Panc1 (cell line): ENCODE data around the gene EYA2. TPM values are rescaled to one million over a fixed set of nuclear protein-coding genes. Genes with fewer than 3 reads are reported as not detected.

Source experiments
- ATAC-seq: fragments of 200-7000 bp; cut with Tn5 transposase; 2 replicates; pipeline ENCODE4 v1.9.1; 2020; ENCODE audit warnings: mild to moderate bottlenecking, moderate library complexity
- BruUV-seq: library from RNA; stranded (reverse); fragments of 400-500 nt; replicated peaks from 2 replicates; lab custom pipeline; 2021; lab: Mats Ljungman, UMichigan
- CTCF ChIA-PET: fragments of 300-600 bp; sonication (Branson Sonifier 250); formaldehyde crosslinking; loops from one replicate; lab custom pipeline; 2022; ENCODE audit warnings: antibody characterized with exemption; lab: Charles Lee
- POLR2A ChIA-PET: fragments of 300-600 bp; sonication (Branson Sonifier 250); formaldehyde crosslinking; loops from one replicate; lab custom pipeline; 2022; ENCODE audit warnings: antibody characterized with exemption; lab: Charles Lee
- DNase-seq: peaks from one replicate; pipeline ENCODE4 v3.0.0-alpha.2; 2010; ENCODE audit warnings: low read depth, low spot score
- H3K27ac ChIP-seq: 2 replicates; pipeline ENCODE4 v1.5.1; 2011; ENCODE audit warnings: mild to moderate bottlenecking, low read length, inconsistent platforms
- H3K27me3 ChIP-seq: fragments of 200-500 bp; sonication (Bioruptor generic); 2 replicates; pipeline ENCODE4 v1.6.0; 2014; ENCODE audit warnings: low read length, inconsistent platforms; ENCODE audit not compliant: control insufficient read depth, insufficient read depth
- H3K36me3 ChIP-seq: fragments of 200-500 bp; sonication (Bioruptor generic); 2 replicates; pipeline ENCODE4 v1.5.1; 2014; ENCODE audit warnings: inconsistent platforms, mild to moderate bottlenecking, low read length, moderate library complexity; ENCODE audit not compliant: control insufficient read depth, insufficient read depth
- H3K4me1 ChIP-seq: 2 replicates; pipeline ENCODE4 v1.5.1; 2011; ENCODE audit warnings: inconsistent platforms, mild to moderate bottlenecking, low read length, moderate library complexity; ENCODE audit not compliant: control insufficient read depth, insufficient read depth
- H3K4me3 ChIP-seq, 2 experiments: 2 replicates each; pipeline ENCODE4 v1.5.1; 2011 to 2012; ENCODE audit warnings: low read depth in 2 of 2, low read length in 2 of 2, mild to moderate bottlenecking in 2 of 2, inconsistent platforms in 1 of 2, moderate library complexity in 1 of 2
- H3K9me3 ChIP-seq: fragments of 200-500 bp; sonication (Bioruptor generic); 2 replicates; pipeline ENCODE4 v1.5.1; 2014; ENCODE audit warnings: low read depth, mild to moderate bottlenecking, inconsistent platforms, low read length, moderate library complexity; ENCODE audit not compliant: control insufficient read depth, insufficient read depth
- POLR2AphosphoS5 ChIP-seq: IDR thresholded peaks from 2 replicates; pipeline ENCODE4 v1.6.1; 2012; ENCODE audit warnings: mild to moderate bottlenecking, low read depth, low read length, moderate library complexity
- SIN3A ChIP-seq: IDR thresholded peaks from 2 replicates; pipeline ENCODE4 v1.6.1; 2012; ENCODE audit warnings: low read depth, mild to moderate bottlenecking, low read length, moderate library complexity, borderline replicate concordance; ENCODE audit not compliant: insufficient read depth
- TCF7L2 ChIP-seq: IDR thresholded peaks from 2 replicates; pipeline ENCODE4 v1.6.1; 2011; ENCODE audit warnings: mild to moderate bottlenecking, low read depth, low read length, inconsistent platforms
- in situ Hi-C: cut with HindIII; loops from 2 replicates; pipeline ENCODE4 v1.10.0; 2016; ENCODE audit warnings: low sequenced_read_pairs, low pct_unique_long_range_greater_than_20kb
- intact Hi-C: fragments of 100-400 bp; cut with micrococcal nuclease; formaldehyde crosslinking; loops from one replicate; pipeline ENCODE4 v1.10.0; 2022; ENCODE audit not compliant: unreplicated experiment
- total RNA-seq: library from RNA; stranded (reverse); gene quantifications from one replicate; pipeline ENCODE4 v1.2.1, GENCODE V29; 2021; ENCODE audit not compliant: unreplicated experiment
- TF ChIP-seq, protein P1 (sequence below): fragments of 450-650 bp; IDR thresholded peaks from 2 replicates; pipeline ENCODE4 v1.5.1; 2017; ENCODE audit warnings: mild to moderate bottlenecking
- TF ChIP-seq, protein P2 (sequence below), 2 experiments: IDR thresholded peaks; 2 replicates each; pipeline ENCODE4 v1.6.1; 2011 to 2012; ENCODE audit warnings: low read depth in 2 of 2, control low read depth in 1 of 2, low read length in 1 of 2, mild to moderate bottlenecking in 1 of 2, moderate library complexity in 1 of 2; ENCODE audit not compliant: insufficient read depth in 1 of 2

Gene EYA2
- total RNA-seq, 1 experiment from 2014 or later = 1.9 TPM

DNA sequence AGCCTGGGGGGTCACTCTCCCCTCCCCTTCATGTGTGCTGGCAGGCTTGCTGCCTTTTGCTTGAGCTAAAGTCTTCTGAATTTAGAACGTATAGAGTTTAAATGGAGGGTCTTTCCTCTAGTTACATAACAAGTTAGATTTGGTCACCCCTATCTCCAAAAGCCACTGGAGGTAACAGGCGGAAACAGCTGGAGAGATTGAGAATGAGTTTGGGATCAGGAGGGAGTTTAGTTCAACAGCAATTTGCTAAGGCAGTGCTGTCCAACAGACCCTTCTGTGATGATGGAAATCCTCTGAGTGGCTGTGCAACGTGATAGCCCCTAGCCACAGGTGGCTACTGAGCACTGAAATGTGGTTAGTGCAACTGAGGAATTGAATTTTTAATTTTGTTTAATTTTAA lies 132.8 kb downstream of the EYA2 start:
- no TSS peak for BruUV-seq
- ATAC-seq = no peak
- POLR2A ChIA-PET = no interaction called here

GRCh38 chr20:47028487-47028886 lies 133.8 kb downstream of the EYA2 start:
- ChIA-PET CTCF (no interaction called here), POLR2A (no interaction called here)
- no peaks in the 10 kb centered on the region for H3K36me3 ChIP-seq
- no peak overlapping the region for H3K27ac ChIP-seq
- H3K27me3 ChIP-seq = no peaks in the 10 kb centered on the region
- in situ Hi-C loops (no loop called here), intact Hi-C loops (no loop called here)
- no peak overlapping the region for H3K4me3 ChIP-seq
- H3K4me1 ChIP-seq = no peaks in the 10 kb centered on the region
- ATAC-seq (no peak), DNase-seq (no peak)
- H3K9me3 ChIP-seq = no peaks in the 10 kb centered on the region
- BruUV-seq = no TSS peak
- TF ChIP-seq, protein P1, sequence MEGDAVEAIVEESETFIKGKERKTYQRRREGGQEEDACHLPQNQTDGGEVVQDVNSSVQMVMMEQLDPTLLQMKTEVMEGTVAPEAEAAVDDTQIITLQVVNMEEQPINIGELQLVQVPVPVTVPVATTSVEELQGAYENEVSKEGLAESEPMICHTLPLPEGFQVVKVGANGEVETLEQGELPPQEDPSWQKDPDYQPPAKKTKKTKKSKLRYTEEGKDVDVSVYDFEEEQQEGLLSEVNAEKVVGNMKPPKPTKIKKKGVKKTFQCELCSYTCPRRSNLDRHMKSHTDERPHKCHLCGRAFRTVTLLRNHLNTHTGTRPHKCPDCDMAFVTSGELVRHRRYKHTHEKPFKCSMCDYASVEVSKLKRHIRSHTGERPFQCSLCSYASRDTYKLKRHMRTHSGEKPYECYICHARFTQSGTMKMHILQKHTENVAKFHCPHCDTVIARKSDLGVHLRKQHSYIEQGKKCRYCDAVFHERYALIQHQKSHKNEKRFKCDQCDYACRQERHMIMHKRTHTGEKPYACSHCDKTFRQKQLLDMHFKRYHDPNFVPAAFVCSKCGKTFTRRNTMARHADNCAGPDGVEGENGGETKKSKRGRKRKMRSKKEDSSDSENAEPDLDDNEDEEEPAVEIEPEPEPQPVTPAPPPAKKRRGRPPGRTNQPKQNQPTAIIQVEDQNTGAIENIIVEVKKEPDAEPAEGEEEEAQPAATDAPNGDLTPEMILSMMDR = no peak
- TF ChIP-seq SIN3A (no peak), POLR2AphosphoS5 (no peak), TCF7L2 (no peak)
- TF ChIP-seq, protein P2, sequence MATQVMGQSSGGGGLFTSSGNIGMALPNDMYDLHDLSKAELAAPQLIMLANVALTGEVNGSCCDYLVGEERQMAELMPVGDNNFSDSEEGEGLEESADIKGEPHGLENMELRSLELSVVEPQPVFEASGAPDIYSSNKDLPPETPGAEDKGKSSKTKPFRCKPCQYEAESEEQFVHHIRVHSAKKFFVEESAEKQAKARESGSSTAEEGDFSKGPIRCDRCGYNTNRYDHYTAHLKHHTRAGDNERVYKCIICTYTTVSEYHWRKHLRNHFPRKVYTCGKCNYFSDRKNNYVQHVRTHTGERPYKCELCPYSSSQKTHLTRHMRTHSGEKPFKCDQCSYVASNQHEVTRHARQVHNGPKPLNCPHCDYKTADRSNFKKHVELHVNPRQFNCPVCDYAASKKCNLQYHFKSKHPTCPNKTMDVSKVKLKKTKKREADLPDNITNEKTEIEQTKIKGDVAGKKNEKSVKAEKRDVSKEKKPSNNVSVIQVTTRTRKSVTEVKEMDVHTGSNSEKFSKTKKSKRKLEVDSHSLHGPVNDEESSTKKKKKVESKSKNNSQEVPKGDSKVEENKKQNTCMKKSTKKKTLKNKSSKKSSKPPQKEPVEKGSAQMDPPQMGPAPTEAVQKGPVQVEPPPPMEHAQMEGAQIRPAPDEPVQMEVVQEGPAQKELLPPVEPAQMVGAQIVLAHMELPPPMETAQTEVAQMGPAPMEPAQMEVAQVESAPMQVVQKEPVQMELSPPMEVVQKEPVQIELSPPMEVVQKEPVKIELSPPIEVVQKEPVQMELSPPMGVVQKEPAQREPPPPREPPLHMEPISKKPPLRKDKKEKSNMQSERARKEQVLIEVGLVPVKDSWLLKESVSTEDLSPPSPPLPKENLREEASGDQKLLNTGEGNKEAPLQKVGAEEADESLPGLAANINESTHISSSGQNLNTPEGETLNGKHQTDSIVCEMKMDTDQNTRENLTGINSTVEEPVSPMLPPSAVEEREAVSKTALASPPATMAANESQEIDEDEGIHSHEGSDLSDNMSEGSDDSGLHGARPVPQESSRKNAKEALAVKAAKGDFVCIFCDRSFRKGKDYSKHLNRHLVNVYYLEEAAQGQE (IDR thresholded peaks at IDR 0.05; ENCODE audit: insufficient read depth in 1 of 2, low read depth in 2 of 2, low read length in 1 of 2) = no peak

More for the DNA sequence above, 132.8 kb downstream of the EYA2 start:
- H3K4me1 ChIP-seq = no peaks in the 10 kb centered on the region
- intact Hi-C loops = no loop called here
- H3K27me3 ChIP-seq = no peaks in the 10 kb centered on the region
- no peaks in the 10 kb centered on the region for H3K36me3 ChIP-seq
- TF ChIP-seq SIN3A = no peak
- TF ChIP-seq POLR2AphosphoS5 = no peak
- TF ChIP-seq, protein P2 (IDR thresholded peaks at IDR 0.05; ENCODE audit: insufficient read depth in 1 of 2, low read depth in 2 of 2, low read length in 1 of 2) = no peak
- TF ChIP-seq TCF7L2 = no peak
- TF ChIP-seq, protein P1 = no peak
- no peak overlapping the region for H3K27ac ChIP-seq
- DNase-seq = no peak
- CTCF ChIA-PET = no interaction called here
- no peak overlapping the region for H3K4me3 ChIP-seq
- H3K9me3 ChIP-seq = no peaks in the 10 kb centered on the region
- in situ Hi-C loops = no loop called here
